Lower leg skin (tissue), 4 donors: Measurements from ENCODE around the gene CXCL5. TPM values are rescaled to one million over a fixed set of nuclear protein-coding genes. Genes with fewer than 3 reads are reported as not detected.

ENCODE experiments used
- DNase-seq, 2 donors: peaks; one replicate each; pipeline ENCODE4 v3.0.0-alpha.2; 2019; ENCODE audit warnings: low spot score in 2 of 2
- H3K4me3 ChIP-seq: fragments of 200-600 bp; sonication (generic); 2 replicates; pipeline ENCODE4 v1.5.1; 2017; ENCODE audit warnings: mild to moderate bottlenecking, low read depth; ENCODE audit not compliant: poor library complexity, severe bottlenecking
- POLR2A ChIP-seq, 2 donors: fragments of 450-650 bp; IDR thresholded peaks; one replicate each; pipeline ENCODE4 v1.6.1; 2016 to 2017; ENCODE audit warnings: antibody characterized with exemption in 2 of 2, mild to moderate bottlenecking in 1 of 2, moderate library complexity in 1 of 2
- WGBS, 2 donors: methylation state at CpG; one replicate each; pipeline ENCODE4 v1.1.5; 2018; 5-methylcytosine and 5-hydroxymethylcytosine counted together
- intact Hi-C: fragments of 100-400 bp; cut with DNase I; formaldehyde crosslinking; loops from one replicate; pipeline ENCODE4 v1.15.0; 2023; ENCODE audit warnings: low total_unique reads
- total RNA-seq, 4 donors: library from RNA; depleted of rRNA; stranded (reverse); fragments of >200 nt; gene quantifications; one replicate each; pipeline ENCODE4 v1.1.0, GENCODE V29; 2016
- TF ChIP-seq, protein P1 (sequence below), 3 donors: fragments of 450-650 bp; IDR thresholded peaks; one replicate each; pipeline ENCODE4 v1.5.1; 2016; ENCODE audit warnings: antibody characterized with exemption in 3 of 3, mild to moderate bottlenecking in 3 of 3, moderate library complexity in 2 of 3

The CXCL5 gene
- total RNA-seq, 4 donors from 2014 or later, result not detected

DNA sequence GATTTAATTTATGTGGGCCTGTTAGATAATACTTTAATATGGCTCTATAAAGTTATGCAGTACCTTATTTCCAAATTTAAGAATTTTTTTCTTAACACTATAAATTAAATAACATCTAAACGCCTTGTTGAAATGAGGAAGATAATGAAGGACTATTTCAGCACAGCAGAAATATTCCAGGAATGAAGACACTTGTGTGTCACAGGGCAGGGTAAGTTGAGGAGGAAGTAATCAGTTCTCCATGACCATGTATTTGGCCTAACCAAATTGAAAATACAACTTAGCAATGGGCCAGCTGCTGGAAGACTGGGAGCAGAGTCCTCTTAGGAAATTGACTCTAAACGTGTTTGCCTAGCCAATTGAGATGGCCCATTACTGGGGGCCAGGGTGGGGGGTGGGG lies 23.1 kb upstream of the CXCL5 start:
- no peak for DNase-seq
- WGBS, 2 donors, result 47 to 57% methylated on average over 2 of the region's 2 CpGs
- no peak for TF ChIP-seq POLR2A (IDR thresholded peaks at IDR 0.05)
- TF ChIP-seq, protein P1, sequence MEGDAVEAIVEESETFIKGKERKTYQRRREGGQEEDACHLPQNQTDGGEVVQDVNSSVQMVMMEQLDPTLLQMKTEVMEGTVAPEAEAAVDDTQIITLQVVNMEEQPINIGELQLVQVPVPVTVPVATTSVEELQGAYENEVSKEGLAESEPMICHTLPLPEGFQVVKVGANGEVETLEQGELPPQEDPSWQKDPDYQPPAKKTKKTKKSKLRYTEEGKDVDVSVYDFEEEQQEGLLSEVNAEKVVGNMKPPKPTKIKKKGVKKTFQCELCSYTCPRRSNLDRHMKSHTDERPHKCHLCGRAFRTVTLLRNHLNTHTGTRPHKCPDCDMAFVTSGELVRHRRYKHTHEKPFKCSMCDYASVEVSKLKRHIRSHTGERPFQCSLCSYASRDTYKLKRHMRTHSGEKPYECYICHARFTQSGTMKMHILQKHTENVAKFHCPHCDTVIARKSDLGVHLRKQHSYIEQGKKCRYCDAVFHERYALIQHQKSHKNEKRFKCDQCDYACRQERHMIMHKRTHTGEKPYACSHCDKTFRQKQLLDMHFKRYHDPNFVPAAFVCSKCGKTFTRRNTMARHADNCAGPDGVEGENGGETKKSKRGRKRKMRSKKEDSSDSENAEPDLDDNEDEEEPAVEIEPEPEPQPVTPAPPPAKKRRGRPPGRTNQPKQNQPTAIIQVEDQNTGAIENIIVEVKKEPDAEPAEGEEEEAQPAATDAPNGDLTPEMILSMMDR (IDR thresholded peaks at IDR 0.05), result no peak
- intact Hi-C loops, result no loop called here
- no peak overlapping the region for H3K4me3 ChIP-seq

DNA sequence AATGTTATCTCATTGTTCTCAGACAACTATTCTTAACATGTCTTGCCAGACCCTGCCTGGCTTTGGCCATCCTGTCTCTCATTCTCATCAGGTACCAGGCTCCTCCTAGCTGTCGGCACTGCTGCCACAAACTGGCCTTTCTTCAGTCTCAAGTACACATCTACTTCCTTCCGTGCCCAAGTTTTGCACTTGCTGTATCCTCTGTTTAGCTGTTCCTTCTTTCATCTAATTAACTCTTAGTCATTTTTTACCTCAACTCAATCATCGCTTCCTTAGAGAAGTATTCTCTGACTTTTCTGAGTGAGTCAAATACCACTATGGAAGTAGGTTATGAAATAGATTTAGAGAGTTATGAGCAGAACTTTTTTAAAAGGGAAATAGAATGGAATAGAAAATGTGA lies 20.3 kb upstream of the CXCL5 start:
- TF ChIP-seq, protein P1 (IDR thresholded peaks at IDR 0.05), result no peak
- no peak for TF ChIP-seq POLR2A (IDR thresholded peaks at IDR 0.05)
- DNase-seq, result no peak
- WGBS, 2 donors, result 68 to 69% methylated on average over 3 of the region's 3 CpGs

DNA sequence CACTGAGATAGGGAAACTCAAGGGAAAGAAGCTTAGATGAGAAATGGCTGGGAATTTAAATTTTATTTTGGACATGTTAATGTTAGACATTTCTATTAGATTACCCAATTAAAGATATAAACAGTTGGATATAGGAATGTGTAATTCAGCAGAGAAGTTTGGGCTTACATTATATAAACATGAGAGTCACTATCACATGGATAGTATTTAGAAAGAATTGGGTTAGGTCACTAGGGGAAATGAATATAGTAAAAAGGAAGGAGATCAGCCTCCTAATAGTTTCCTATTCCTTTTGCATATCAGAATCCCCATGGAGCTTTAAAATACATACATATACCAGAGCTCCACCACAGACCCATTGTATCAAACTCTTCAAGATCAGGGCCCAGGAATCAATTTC lies 19.6 kb upstream of the CXCL5 start:
- TF ChIP-seq POLR2A (IDR thresholded peaks at IDR 0.05), result no peak
- TF ChIP-seq, protein P1 (IDR thresholded peaks at IDR 0.05), result no peak
- no peak overlapping the region for H3K4me3 ChIP-seq
- no peak for DNase-seq
- intact Hi-C loops, result no loop called here

More for the DNA sequence above, 20.3 kb upstream of the CXCL5 start:
- H3K4me3 ChIP-seq, result no peak overlapping the region
- intact Hi-C loops, result no loop called here

DNA sequence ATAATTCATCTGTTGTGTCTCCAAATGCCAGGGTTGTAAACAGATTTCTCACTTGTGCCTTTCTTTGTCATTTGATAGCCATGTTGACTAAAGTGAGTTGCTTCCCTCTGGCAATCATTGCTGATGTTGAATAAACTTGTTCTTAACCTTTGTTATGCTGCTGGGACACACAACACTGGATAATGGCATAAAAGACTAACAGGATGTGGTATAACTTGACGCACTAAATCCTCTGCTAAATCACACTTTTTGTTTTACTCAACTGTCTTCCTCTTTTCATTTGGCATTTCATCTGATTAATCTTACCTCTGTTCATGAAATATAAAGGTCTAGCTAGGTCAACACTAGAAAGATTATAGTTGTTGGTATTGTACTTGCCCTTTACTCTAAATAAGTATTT lies 17.6 kb upstream of the CXCL5 start:
- no peak overlapping the region for H3K4me3 ChIP-seq
- DNase-seq, result no peak
- 31 to 45% methylated on average over 1 of the region's 1 CpG for WGBS, 2 donors
- intact Hi-C loops, result no loop called here
- TF ChIP-seq, protein P1 (IDR thresholded peaks at IDR 0.05), result no peak
- no peak for TF ChIP-seq POLR2A (IDR thresholded peaks at IDR 0.05)

DNA sequence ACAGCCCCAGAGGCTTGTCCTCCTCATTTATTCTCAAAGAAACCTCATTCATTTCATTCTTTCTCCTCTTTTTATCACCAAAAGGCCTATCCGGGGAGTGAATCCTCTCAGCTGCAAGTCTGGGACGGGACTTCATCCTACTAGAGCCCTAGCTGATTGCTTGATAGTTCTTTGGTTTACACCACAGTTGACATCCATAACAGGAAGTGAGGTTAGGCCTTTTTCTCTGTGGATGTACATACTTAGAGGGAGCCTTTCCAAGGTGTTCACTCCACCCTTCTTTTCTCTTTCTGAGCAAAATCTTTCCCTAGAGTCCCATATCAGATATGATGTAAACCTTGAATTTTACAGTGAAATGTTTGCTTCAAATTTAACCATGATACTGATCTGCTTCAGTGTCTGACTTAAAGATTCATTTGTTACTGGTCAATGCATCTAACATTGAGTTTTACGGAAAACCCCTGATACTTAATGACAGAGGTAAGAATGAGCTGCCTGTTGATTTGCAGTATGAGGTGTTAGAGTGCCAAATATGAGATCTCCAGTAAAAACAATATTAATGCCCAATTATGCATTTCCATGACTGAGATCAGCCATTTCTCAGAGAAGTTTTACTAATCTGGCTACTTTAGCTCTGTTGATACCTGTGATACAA lies 16.8 kb upstream of the CXCL5 start:
- TF ChIP-seq POLR2A (IDR thresholded peaks at IDR 0.05), result no peak
- TF ChIP-seq, protein P1 (IDR thresholded peaks at IDR 0.05), result no peak
- WGBS, 2 donors, result 82 to 92% methylated on average over 3 of the region's 3 CpGs
- intact Hi-C loops, result no loop called here
- no peak overlapping the region for H3K4me3 ChIP-seq
- no peak for DNase-seq

DNA sequence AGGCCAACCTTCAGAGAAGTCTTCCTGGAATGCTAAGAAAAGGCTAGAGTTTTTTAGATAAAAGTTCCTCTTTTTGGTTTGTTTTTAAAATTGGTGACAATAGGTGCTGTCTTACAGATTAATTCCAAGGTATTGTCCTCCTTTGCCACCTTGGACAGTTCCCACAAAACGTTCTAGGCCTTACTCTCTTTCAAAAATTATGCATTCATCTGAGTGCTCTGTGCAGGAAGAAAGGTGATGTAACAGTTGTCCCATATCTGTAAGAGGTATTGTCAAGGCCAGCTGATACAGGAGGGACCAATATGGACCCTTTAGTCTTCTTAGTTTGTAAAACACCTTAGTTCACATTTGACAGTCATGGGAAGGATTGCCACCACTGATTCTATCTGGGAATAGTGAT lies 15.9 kb upstream of the CXCL5 start:
- DNase-seq, result no peak
- no peak overlapping the region for H3K4me3 ChIP-seq
- intact Hi-C loops, result no loop called here
- 7 to 8% methylated on average over 1 of the region's 1 CpG for WGBS, 2 donors
- no peak for TF ChIP-seq POLR2A (IDR thresholded peaks at IDR 0.05)
- TF ChIP-seq, protein P1 (IDR thresholded peaks at IDR 0.05), result no peak
